Subcutaneous abdominal adipose tissue (tissue), 5 donors: ENCODE results near the gene ORAI1.
"Not testable (repeated sequence)": the region's sequence is repeated elsewhere in the genome, so short reads cannot be mapped to it uniquely, and the experiment has no call there.

ENCODE experiments used
- H3K27ac ChIP-seq: one replicate; pipeline ENCODE4 v1.7.0; 2013; ENCODE audit warnings: low read depth, mild to moderate bottlenecking, inconsistent platforms, low read length, moderate library complexity
- H3K27me3 ChIP-seq, 5 donors: one replicate each; pipeline ENCODE4 v1.7.0; 2013; ENCODE audit warnings: low read length in 5 of 5, inconsistent platforms in 1 of 5; ENCODE audit not compliant: control insufficient read depth in 5 of 5, insufficient read depth in 4 of 5
- H3K36me3 ChIP-seq, 5 donors: one replicate each; pipeline ENCODE4 v1.7.0; 2013; ENCODE audit warnings: low read length in 5 of 5; ENCODE audit not compliant: control insufficient read depth in 5 of 5, insufficient read depth in 5 of 5
- H3K4me1 ChIP-seq, 5 donors: one replicate each; pipeline ENCODE4 v1.7.0; 2013; ENCODE audit warnings: low read length in 5 of 5, mild to moderate bottlenecking in 3 of 5, moderate library complexity in 1 of 5; ENCODE audit not compliant: control insufficient read depth in 5 of 5, insufficient read depth in 5 of 5
- H3K4me3 ChIP-seq, 5 donors: one replicate each; pipeline ENCODE4 v1.7.0; 2013; ENCODE audit warnings: low read length in 5 of 5, low read depth in 1 of 5
- H3K9ac ChIP-seq, 5 donors: one replicate each; pipeline ENCODE4 v1.7.0; 2013; ENCODE audit warnings: low read length in 5 of 5, mild to moderate bottlenecking in 4 of 5, moderate library complexity in 3 of 5
- H3K9me3 ChIP-seq, 5 donors: one replicate each; pipeline ENCODE4 v1.7.0; 2013; ENCODE audit warnings: low read length in 5 of 5; ENCODE audit not compliant: control insufficient read depth in 5 of 5
- donor health status: healthy.
- donor health status: healthy.
- donor health status: healthy.
- donor health status: healthy.
- donor health status: healthy.

Gene ORAI1

GRCh38 chr12:121628037-121628436 is 1.7 kb downstream of the ORAI1 start:
- Histone ChIP-seq H3K9ac (peak overlapping the region in 2 of 5 donors; percentile 41 to 74), H3K27ac (peak overlapping the region; percentile 82), H3K36me3 (no peaks in the 10 kb centered on the region), H3K4me1 (peaks cover 6 to 55% (median 46%) of the 10 kb centered on the region in 5 donors), H3K27me3 (no peaks in the 10 kb centered on the region), H3K9me3 (no peaks in the 10 kb centered on the region), H3K4me3 (peak overlapping the region; percentile 30 to 79 (median 75))

GRCh38 chr12:121628536-121628935 is 2.2 kb downstream of the ORAI1 start:
- Histone ChIP-seq H3K27me3 (no peaks in the 10 kb centered on the region), H3K27ac (no peak overlapping the region), H3K4me3 (peak overlapping the region in 1 of 5 donors; percentile 72), H3K36me3 (no peaks in the 10 kb centered on the region), H3K9me3 (no peaks in the 10 kb centered on the region), H3K4me1 (peaks cover 6 to 55% (median 46%) of the 10 kb centered on the region in 5 donors), H3K9ac (no peak overlapping the region)

DNA sequence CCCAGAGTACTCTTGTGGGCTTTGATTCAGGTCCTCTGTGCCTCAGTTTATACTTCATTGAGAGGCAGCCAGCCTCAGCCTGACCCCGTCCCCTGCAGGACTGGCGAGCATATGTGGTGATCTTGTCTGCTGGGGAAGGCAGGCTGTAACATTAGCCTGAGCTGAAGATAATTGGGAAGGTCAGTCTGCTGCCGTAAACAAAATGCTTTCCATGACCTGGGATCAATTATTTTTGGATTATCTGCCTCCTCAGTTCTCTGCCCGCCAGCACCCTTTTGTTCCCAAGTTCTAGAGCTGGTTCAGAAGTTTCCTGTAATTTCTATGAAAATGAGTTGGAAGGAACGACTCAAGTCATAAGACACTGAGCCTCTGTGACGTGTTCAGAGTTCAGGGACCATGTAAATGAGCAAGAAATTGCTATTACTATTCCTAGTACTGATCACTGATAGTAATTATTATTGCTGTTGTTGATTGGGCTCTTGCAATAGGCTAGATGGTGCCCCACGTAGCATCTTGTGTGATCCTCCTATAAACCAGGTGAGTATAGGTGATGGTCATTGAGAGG is 4.5 kb downstream of the ORAI1 start:
- no peak overlapping the region for H3K4me3 ChIP-seq
- no peak overlapping the region for H3K27ac ChIP-seq
- peaks cover 5 to 50% (median 36%) of the 10 kb centered on the region in 5 donors for H3K4me1 ChIP-seq
- no peak overlapping the region for H3K9ac ChIP-seq
- H3K27me3 ChIP-seq: no peaks in the 10 kb centered on the region
- H3K36me3 ChIP-seq: no peaks in the 10 kb centered on the region
- no peaks in the 10 kb centered on the region for H3K9me3 ChIP-seq

GRCh38 chr12:121632069-121632970 is 6.0 kb downstream of the ORAI1 start:
- Histone ChIP-seq H3K36me3 (no peaks in the 10 kb centered on the region), H3K4me1 (peaks cover 5 to 50% (median 32%) of the 10 kb centered on the region in 5 donors), H3K9me3 (no peaks in the 10 kb centered on the region), H3K9ac (peak overlapping the region in 1 of 5 donors; percentile 28), H3K4me3 (no peak overlapping the region), H3K27ac (no peak overlapping the region), H3K27me3 (no peaks in the 10 kb centered on the region)

DNA sequence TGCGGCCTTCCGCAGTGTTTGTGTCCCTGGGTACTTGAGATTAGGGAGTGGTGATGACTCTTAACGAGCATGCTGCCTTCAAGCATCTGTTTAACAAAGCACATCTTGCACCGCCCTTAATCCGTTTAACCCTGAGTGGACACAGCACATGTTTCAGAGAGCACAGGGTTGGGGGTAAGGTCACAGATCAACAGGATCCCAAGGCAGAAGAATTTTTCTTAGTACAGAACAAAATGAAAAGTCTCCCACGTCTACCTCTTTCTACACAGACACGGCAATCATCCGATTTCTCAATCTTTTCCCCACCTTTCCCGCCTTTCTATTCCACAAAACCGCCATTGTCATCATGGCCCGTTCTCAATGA is 7.5 kb downstream of the ORAI1 start:
- H3K9ac ChIP-seq, H3K27ac ChIP-seq, H3K27me3 ChIP-seq, H3K4me3 ChIP-seq, H3K36me3 ChIP-seq, H3K9me3 ChIP-seq: not testable (repeated sequence)
- H3K4me1 ChIP-seq: peaks cover 2 to 44% (median 19%) of the 10 kb centered on the region in 5 donors

GRCh38 chr12:121634836-121635235 is 8.5 kb downstream of the ORAI1 start:
- no peak overlapping the region for H3K4me3 ChIP-seq

DNA sequence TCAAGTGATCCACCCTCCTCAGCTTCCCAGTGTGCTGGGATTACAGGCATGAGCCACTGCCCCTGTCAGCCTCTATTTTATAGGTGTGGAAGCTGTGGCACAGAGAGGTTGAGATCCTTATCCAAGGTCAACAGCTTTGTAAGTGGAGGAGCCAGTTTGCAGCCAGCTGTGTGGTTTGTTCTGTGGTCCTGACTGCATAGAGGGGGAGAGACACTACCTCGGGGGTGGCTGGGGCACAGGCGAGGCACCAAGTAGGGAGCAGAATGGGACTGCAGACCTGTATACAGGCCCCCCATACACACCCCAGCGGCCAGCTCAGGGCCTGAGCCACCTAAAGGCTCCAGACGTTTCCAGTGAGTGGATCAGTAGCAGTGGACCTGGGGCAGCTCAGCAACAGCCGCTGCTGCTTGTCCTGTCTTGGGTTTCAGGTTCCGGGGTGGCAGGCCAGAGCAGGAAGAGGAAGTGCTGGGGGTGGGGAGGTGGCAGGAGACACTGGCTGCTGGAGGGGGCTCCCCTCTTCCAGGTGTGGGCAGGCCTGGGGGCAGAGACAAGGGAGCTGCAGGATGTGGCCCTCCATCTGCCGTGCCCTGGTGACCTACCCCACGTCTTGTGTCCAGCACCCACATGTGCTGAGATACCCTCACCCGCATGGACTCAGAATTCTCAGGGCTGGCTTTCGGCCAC is 11.0 kb downstream of the ORAI1 start:
- H3K27ac ChIP-seq: no peak overlapping the region
- H3K9me3 ChIP-seq: no peaks in the 10 kb centered on the region
- peaks cover 0 to 17% (median 5%) of the 10 kb centered on the region in 5 donors for H3K4me1 ChIP-seq
- peak overlapping the region in 1 of 5 donors; percentile 48 for H3K9ac ChIP-seq
- peaks cover 0 to 16% (median 13%) of the 10 kb centered on the region in 5 donors for H3K36me3 ChIP-seq
- no peak overlapping the region for H3K4me3 ChIP-seq
- no peaks in the 10 kb centered on the region for H3K27me3 ChIP-seq

More at GRCh38 chr12:121634836-121635235, 8.5 kb downstream of the ORAI1 start:
- Histone ChIP-seq H3K4me1 (peaks cover 1 to 35% (median 11%) of the 10 kb centered on the region in 5 donors), H3K9ac (no peak overlapping the region), H3K36me3 (no peaks in the 10 kb centered on the region), H3K27me3 (no peaks in the 10 kb centered on the region), H3K9me3 (no peaks in the 10 kb centered on the region), H3K27ac (no peak overlapping the region)

GRCh38 chr12:121638298-121639202 is 12.2 kb downstream of the ORAI1 start:
- no peak overlapping the region for H3K4me3 ChIP-seq
- H3K27me3 ChIP-seq: no peaks in the 10 kb centered on the region
- H3K36me3 ChIP-seq: peaks cover 0 to 16% (median 13%) of the 10 kb centered on the region in 5 donors
- peaks cover 0 to 12% (median 5%) of the 10 kb centered on the region in 5 donors for H3K4me1 ChIP-seq
- no peak overlapping the region for H3K9ac ChIP-seq
- H3K27ac ChIP-seq: no peak overlapping the region
- H3K9me3 ChIP-seq: no peaks in the 10 kb centered on the region

GRCh38 chr12:121641343-121641630 is 15.0 kb downstream of the ORAI1 start:
- Histone ChIP-seq H3K27ac (no peak overlapping the region), H3K27me3 (no peaks in the 10 kb centered on the region), H3K4me1 (peaks cover 0 to 12% (median 5%) of the 10 kb centered on the region in 5 donors), H3K9ac (no peak overlapping the region), H3K36me3 (peaks cover 0 to 16% (median 13%) of the 10 kb centered on the region in 5 donors), H3K9me3 (no peaks in the 10 kb centered on the region), H3K4me3 (no peak overlapping the region)
